HG02759 (cell line): Measurements from ENCODE around the gene MTCL1.

ENCODE experiments used
- ATAC-seq: cut with Tn5 transposase; IDR thresholded peaks from one replicate; pipeline ENCODE4 v1.9.1; 2021; ENCODE audit warnings: mild to moderate bottlenecking, moderate library complexity; ENCODE audit not compliant: unreplicated experiment

The MTCL1 gene

GRCh38 chr18:8766559-8767293 is 61.4 kb downstream of the MTCL1 start:
- no peak for ATAC-seq

GRCh38 chr18:8767340-8767739 is 62.0 kb downstream of the MTCL1 start:
- no peak for ATAC-seq

- no peak for ATAC-seq
Measured at GRCh38 chr18:8769509-8770095, 64.2 kb downstream of the MTCL1 start.

- no peak for ATAC-seq
Measured at GRCh38 chr18:8770657-8771056, 65.3 kb downstream of the MTCL1 start.

- no peak for ATAC-seq
Measured at GRCh38 chr18:8771930-8772329, 66.6 kb downstream of the MTCL1 start.

GRCh38 chr18:8773980-8774379 is 68.6 kb downstream of the MTCL1 start:
- no peak for ATAC-seq

GRCh38 chr18:8776013-8776943 is 70.9 kb downstream of the MTCL1 start:
- no peak for ATAC-seq

GRCh38 chr18:8777846-8778245 is 72.5 kb downstream of the MTCL1 start:
- no peak for ATAC-seq

GRCh38 chr18:8778386-8778785 is 73.0 kb downstream of the MTCL1 start:
- no peak for ATAC-seq

- no peak for ATAC-seq
Measured at GRCh38 chr18:8778824-8779223, 73.5 kb downstream of the MTCL1 start.

GRCh38 chr18:8779251-8779650 is 73.9 kb downstream of the MTCL1 start:
- ATAC-seq: no peak

- no peak for ATAC-seq
Measured at GRCh38 chr18:8780227-8780626, 74.9 kb downstream of the MTCL1 start.

GRCh38 chr18:8781671-8782070 is 76.3 kb downstream of the MTCL1 start:
- ATAC-seq: no peak

GRCh38 chr18:8783335-8783993 is 78.1 kb downstream of the MTCL1 start:
- no peak for ATAC-seq

GRCh38 chr18:8783994-8784530 is 78.7 kb downstream of the MTCL1 start:
- ATAC-seq: no peak

GRCh38 chr18:8785261-8785660 is 79.9 kb downstream of the MTCL1 start:
- no peak for ATAC-seq

GRCh38 chr18:8785855-8786482 is 80.6 kb downstream of the MTCL1 start:
- no peak for ATAC-seq

GRCh38 chr18:8786483-8787370 is 81.4 kb downstream of the MTCL1 start:
- ATAC-seq: no peak

- no peak for ATAC-seq
Measured at GRCh38 chr18:8787371-8787670, 82.0 kb downstream of the MTCL1 start.

- ATAC-seq: no peak
Measured at GRCh38 chr18:8787794-8788193, 82.4 kb downstream of the MTCL1 start.
